HG03558 (cell line): ENCODE measurements around the gene ENOSF1.
A peak's percentile ranks its signal among the peaks of the same experiment; 100 is the strongest.
"Not testable (repeated sequence)": the region's sequence is repeated elsewhere in the genome, so short reads cannot be mapped to it uniquely, and the experiment has no call there.

ENCODE experiments used
- ATAC-seq: cut with Tn5 transposase; IDR thresholded peaks from one replicate; pipeline ENCODE4 v1.9.1; 2021; ENCODE audit warnings: moderate number of reproducible peaks; ENCODE audit not compliant: unreplicated experiment; ENCODE audit errors: extremely low read depth

The ENOSF1 gene

GRCh38 chr18:712401-713134 is at the start of gene ENOSF1:
Gene ENOSF1, minus strand, starts transcription at chr18:712630. Its CDS starts 43 bp downstream, at chr18:712587.
- peak; percentile 66 for ATAC-seq

GRCh38 chr18:759864-760263 is 47.4 kb upstream of the ENOSF1 start:
- not testable (repeated sequence) for ATAC-seq

- no peak for ATAC-seq
Measured at GRCh38 chr18:755506-755905, 43.1 kb upstream of the ENOSF1 start.

GRCh38 chr18:754656-755055 is 42.2 kb upstream of the ENOSF1 start:
- no peak for ATAC-seq

GRCh38 chr18:750456-750855 is 38.0 kb upstream of the ENOSF1 start:
- no peak for ATAC-seq

GRCh38 chr18:744832-745597 is 32.6 kb upstream of the ENOSF1 start:
- no peak for ATAC-seq

- ATAC-seq, result no peak
Measured at GRCh38 chr18:741931-742512, 29.6 kb upstream of the ENOSF1 start.

GRCh38 chr18:732371-732770 is 19.9 kb upstream of the ENOSF1 start:
- no peak for ATAC-seq

- no peak for ATAC-seq
Measured at GRCh38 chr18:731185-731584, 18.8 kb upstream of the ENOSF1 start.

- no peak for ATAC-seq
Measured at GRCh38 chr18:730692-731091, 18.3 kb upstream of the ENOSF1 start.

GRCh38 chr18:730120-730519 is 17.7 kb upstream of the ENOSF1 start:
- ATAC-seq, result not testable (repeated sequence)

- no peak for ATAC-seq
Measured at GRCh38 chr18:725646-726045, 13.2 kb upstream of the ENOSF1 start.

- no peak for ATAC-seq
Measured at GRCh38 chr18:723541-724080, 11.2 kb upstream of the ENOSF1 start.

- ATAC-seq, result no peak
Measured at GRCh38 chr18:717003-717402, 4.6 kb upstream of the ENOSF1 start.

GRCh38 chr18:715626-716025 is 3.2 kb upstream of the ENOSF1 start:
- no peak for ATAC-seq

GRCh38 chr18:713135-713490 is 683 bp upstream of the ENOSF1 start:
- ATAC-seq, result no peak

GRCh38 chr18:711657-712400 is 601 bp downstream of the ENOSF1 start:
- peak; percentile 45 for ATAC-seq

- ATAC-seq, result no peak
Measured at GRCh38 chr18:711310-711656, 1.1 kb downstream of the ENOSF1 start.

GRCh38 chr18:710418-711300 is 1.8 kb downstream of the ENOSF1 start:
- no peak for ATAC-seq

GRCh38 chr18:709771-710170 is 2.7 kb downstream of the ENOSF1 start:
- no peak for ATAC-seq
